ENCODE measurements around the gene OSBPL2. TPM values are rescaled to one million over a fixed set of nuclear protein-coding genes. Genes with fewer than 3 reads are reported as not detected.

Gene OSBPL2
- total RNA-seq = 17.6 and 37.1 TPM in 2 replicates

DNA sequence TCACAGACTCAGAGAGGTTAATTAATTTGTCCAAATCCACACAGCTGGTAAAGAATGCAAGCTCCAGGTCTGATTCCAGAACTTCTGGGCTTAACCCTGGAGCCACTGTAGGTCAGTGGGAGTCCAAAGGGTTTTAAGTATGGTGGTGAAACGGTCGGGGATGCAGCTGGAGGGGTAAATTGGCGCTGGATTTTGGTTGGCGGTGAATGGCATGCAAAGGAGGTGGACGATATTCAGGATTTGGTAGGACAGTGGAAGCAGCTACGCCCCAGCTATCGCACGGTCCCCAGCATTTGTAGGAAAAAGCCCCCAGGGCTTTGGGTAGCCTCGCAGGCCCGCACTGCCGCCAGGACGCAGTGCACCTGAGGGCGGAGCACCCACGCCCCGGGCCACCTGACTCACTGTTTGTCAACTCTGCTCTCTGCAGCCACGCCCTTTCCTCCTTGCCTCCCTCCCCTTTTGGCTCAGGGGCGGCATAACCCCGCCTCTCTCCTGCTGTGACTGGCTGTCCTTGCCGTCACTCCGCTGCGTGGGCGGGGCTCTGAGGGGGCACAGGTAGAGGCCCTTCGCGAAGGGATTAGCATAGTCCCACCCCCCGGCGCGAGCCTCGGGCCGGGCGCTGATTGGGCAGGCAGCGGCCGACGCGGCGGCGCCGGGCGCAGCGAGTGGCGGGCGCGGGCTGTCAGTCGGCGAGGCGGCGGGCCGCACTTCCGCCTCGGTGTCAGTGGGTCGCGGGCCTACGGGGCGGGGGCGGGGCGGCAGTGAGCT, at the start of gene OSBPL2:
Gene OSBPL2, plus strand, starts transcription at position 721 of the 768 bp plus-strand sequence. CDS start 17,664 bp downstream, outside the sequence.

DNA sequence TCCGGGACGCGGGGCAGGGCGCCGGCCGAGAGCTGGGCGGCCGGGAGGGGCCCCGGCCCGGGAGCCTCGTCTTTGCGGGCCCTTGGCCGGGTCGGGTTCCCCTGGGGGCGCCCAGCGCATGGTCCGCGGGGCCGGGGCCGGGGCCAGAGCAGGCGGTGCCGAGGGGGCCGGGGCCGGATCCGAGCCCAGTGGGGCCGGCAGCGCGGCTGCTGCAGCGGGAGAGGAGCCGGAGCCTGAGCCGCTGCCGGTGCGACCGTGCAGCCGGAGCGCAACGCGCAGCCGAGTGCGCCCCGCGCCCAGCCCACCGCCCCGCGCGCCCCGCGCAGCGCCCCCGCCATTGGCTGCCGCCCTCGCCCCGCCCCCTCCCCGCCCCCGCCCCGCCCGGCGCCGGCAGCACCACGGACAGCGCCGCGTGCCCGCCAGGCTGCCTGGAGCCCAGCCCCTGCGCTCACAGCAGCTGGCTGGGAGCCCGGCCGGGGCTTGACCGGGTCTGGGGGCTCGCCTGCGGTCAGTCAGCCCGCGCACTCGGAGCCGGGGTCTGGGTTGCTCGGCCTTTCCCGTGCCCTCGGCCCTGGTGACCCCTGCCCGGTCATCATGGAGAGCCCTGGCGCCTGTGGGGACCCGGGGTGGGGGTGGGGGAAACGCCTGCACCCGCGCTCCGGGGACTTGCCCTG, 18.2 kb upstream of the OSBPL2 start, which contains the start of gene HRH3:
Gene HRH3, minus strand, starts transcription at position 287 of the 674 bp plus-strand sequence. CDS start 308 bp downstream, outside the sequence.

DNA sequence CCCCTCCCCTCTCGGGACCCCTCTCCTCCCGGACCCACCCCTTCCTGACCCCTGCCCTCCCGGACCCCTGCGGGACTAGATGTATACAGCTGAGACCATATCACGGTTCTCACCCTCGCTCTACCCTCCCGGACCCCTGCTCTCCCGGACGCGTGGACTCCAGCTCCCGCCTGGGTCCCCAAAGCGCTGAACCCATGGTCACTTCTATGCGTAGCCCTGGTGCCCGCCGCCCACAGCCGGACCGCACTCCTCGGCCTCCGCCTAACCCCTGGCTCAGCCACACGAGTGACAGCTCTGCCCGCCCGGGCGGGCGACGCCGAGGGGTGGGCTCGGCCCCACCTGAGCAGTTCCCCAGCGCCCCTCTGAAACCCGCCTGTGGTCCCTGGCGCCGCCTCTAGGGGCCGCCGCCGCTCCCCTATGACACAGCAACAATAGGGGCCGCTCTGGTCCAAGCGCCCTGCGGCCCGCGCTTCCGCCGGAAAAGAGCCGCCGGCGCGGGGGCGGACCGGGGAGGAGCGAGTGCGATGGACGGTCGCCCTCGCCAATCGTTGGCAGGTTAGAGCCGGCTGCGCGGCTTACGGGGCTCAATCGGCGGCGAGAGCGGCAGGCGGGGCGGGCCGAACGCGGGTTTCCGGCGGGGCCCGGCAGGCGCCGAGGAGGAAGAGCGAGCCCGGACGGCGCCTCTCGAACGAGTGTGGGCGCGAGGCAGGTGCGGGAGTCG, 64.2 kb downstream of the OSBPL2 start, which contains the start of gene ADRM1:
Gene ADRM1, plus strand, starts transcription at position 657 of the 721 bp plus-strand sequence. CDS start 572 bp downstream, outside the sequence.

Other genes starting within 250 kb of the OSBPL2 start
- gene TAF4, start 172.6 kb upstream of the OSBPL2 start, total RNA-seq = 2.4 and 9.9 TPM in 2 replicates
- 24.8 and 31.8 TPM in 2 replicates for gene LSM14B, start 116.0 kb upstream of the OSBPL2 start, total RNA-seq
- gene PSMA7, start 95.1 kb upstream of the OSBPL2 start, total RNA-seq = 407 and 459 TPM in 2 replicates
- gene SS18L1, start 94.8 kb upstream of the OSBPL2 start, total RNA-seq = 6.2 and 16.7 TPM in 2 replicates
- gene MTG2, start 55.5 kb upstream of the OSBPL2 start, total RNA-seq = 9.4 and 17.1 TPM in 2 replicates
- not detected in 2 replicates for gene HRH3, start 18.2 kb upstream of the OSBPL2 start, total RNA-seq
- gene ADRM1, start 64.5 kb downstream of the OSBPL2 start, total RNA-seq = 104 and 109 TPM in 2 replicates
- 65.6 and 72.9 TPM in 2 replicates for gene LAMA5, start 128.8 kb downstream of the OSBPL2 start, total RNA-seq
- gene RPS21, start 148.6 kb downstream of the OSBPL2 start, total RNA-seq = 639 and 784 TPM in 2 replicates
- 0.49 and 2.5 TPM in 2 replicates for gene CABLES2, start 168.8 kb downstream of the OSBPL2 start, total RNA-seq
- gene RBBP8NL, start 189.0 kb downstream of the OSBPL2 start, total RNA-seq = not detected in 2 replicates
- not detected in 2 replicates for gene GATA5, start 237.5 kb downstream of the OSBPL2 start, total RNA-seq